ENCODE measurements around the gene SHISA5.

GRCh38 chr3:48507256-48508061 is 3.5 kb upstream of the SHISA5 start:
- peak; percentile 77 for TF ChIP-seq CTCF (IDR thresholded peaks at IDR 0.05; ENCODE audit: borderline replicate concordance, extremely low read depth, low read length, poor library complexity, severe bottlenecking)
- TF ChIP-seq EZH2 (IDR thresholded peaks at IDR 0.05; ENCODE audit: borderline replicate concordance, low read depth, low read length, severe bottlenecking) = no peak
